22Rv1 (cell line): ENCODE data around the gene SHMT2.
A peak's percentile ranks its signal among the peaks of the same experiment; 100 is the strongest.

Experiments used
- H3K27ac ChIP-seq: fragments of 450-650 bp; 2 replicates; pipeline ENCODE4 v1.5.1; 2017
- CTCF ChIP-seq: fragments of 450-650 bp; IDR thresholded peaks from 2 replicates; pipeline ENCODE4 v1.5.1; 2017; ENCODE audit warnings: mild to moderate bottlenecking
- ZFX ChIP-seq: fragments of 450-650 bp; IDR thresholded peaks from 2 replicates; pipeline ENCODE4 v1.6.1; 2017; ENCODE audit warnings: antibody characterized with exemption, borderline replicate concordance

SHMT2 gene

GRCh38 chr12:57192920-57193319 is 36.6 kb upstream of the SHMT2 start:
- H3K27ac ChIP-seq = no peak overlapping the region
- TF ChIP-seq CTCF (no peak), ZFX (no peak)

GRCh38 chr12:57193706-57194245 is 35.7 kb upstream of the SHMT2 start:
- no peak overlapping the region for H3K27ac ChIP-seq
- TF ChIP-seq ZFX = no peak
- TF ChIP-seq CTCF = no peak

- TF ChIP-seq ZFX = no peak
- TF ChIP-seq CTCF = no peak
- H3K27ac ChIP-seq = no peak overlapping the region
Observed at GRCh38 chr12:57194253-57194652, 35.3 kb upstream of the SHMT2 start.

- no peak overlapping the region for H3K27ac ChIP-seq
- TF ChIP-seq ZFX = no peak
Observed at GRCh38 chr12:57195186-57195585, 34.3 kb upstream of the SHMT2 start.

- H3K27ac ChIP-seq = no peak overlapping the region
Observed at GRCh38 chr12:57195611-57196371, 33.7 kb upstream of the SHMT2 start.

GRCh38 chr12:57196439-57196838 is 33.1 kb upstream of the SHMT2 start:
- TF ChIP-seq ZFX (no peak), CTCF (no peak)
- H3K27ac ChIP-seq = no peak overlapping the region

More at GRCh38 chr12:57195611-57196371, 33.7 kb upstream of the SHMT2 start:
- TF ChIP-seq CTCF (peak; percentile 42), ZFX (no peak)

- TF ChIP-seq CTCF (no peak), ZFX (no peak)
- H3K27ac ChIP-seq = no peak overlapping the region
Observed at GRCh38 chr12:57196956-57197355, 32.6 kb upstream of the SHMT2 start.
